Stimulated activated CD4-positive, alpha-beta T cell treated with anti-CD3 and anti-CD28 coated beads, TNF-alpha, amount 100 ng/mL, for 4 hours (primary cell): ENCODE results near the gene WWTR1.

Experiments used
- DNase-seq, 3 experiments: peaks; one replicate each; pipeline ENCODE4 v3.0.0-alpha.2; 2020; ENCODE audit warnings: low read depth in 3 of 3

WWTR1 gene

GRCh38 chr3:149655826-149656574, 1.8 kb downstream of the WWTR1 start:
- no peak for DNase-seq

DNA sequence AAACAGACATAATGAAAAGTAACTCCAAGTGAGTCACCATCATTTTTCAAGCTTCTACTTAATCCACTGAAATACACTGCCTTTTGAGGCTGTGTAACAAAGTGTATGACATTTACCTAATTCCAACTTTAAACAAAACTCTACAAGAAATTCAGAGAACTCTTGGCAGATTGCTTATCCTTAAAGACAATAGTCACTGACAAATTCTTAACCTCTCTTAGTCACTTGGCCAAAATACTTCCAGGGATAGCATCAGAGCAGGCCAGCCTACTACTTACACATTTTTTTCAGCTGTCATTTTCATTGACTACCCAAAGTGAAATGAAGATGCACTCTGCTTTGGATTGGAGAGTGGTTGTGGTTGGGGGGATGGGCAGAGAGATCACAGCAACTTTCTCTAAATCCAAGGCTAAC, 3.6 kb downstream of the WWTR1 start:
- no peak for DNase-seq

DNA sequence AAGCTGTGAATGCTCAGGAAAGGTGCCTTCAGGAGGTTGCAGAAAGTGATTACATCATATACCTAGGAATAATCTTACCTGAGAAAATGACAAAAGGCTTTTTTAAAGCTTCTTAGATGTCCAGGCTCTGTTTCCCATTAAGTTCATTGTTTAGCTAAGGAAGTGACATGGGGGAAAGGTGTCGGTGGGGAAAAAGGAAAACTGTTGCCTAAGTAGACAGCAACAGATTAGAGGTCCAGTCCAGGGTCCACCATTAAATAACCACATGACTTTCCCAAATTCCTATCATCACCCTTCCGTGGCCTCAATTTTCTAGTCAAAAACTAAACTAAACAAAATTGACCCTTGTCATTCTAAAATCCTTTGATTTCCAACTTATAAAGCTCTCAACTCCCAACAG, 4.3 kb downstream of the WWTR1 start:
- DNase-seq: no peak

GRCh38 chr3:149653136-149653535, 4.7 kb downstream of the WWTR1 start:
- DNase-seq: no peak

DNA sequence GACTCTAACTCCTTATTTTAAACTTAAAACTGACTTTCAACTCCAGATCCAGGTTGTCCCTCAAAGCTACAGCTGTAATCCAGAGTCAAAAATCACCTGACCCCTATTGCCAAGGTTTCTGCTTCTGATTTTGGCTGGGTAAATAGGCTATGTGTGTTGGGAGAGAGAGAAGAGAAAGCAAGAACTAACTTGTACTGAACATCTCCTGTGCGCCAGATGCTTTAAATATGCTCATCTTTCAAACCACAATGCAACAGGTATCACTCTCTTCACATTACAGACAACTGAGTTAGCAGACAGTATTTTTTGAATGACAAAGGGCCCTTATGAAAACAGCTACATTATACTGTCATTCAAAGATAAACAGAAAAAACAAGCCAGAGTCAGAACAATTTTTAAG, 7.0 kb downstream of the WWTR1 start:
- no peak for DNase-seq

DNA sequence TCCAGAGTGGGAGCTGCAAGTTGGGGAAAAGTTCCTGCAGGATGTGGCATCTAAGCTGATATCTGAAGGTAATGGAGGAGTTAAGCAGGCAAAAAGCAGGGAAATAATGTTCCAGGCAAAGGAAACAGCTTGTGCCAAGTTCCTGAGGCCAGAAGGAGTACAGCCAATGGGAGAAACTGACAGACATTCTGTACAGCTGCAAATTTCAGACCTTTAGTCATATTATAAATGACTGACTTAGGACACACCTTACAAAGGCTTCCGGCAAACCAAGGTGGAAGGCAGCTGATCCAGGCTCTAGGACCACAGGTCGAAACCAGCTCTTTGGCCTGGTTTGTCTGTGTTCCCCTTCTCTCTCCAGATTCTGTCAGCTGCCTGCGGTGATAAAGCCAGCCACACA, 9.3 kb downstream of the WWTR1 start:
- no peak for DNase-seq

- no peak for DNase-seq
Observed at GRCh38 chr3:149647812-149648211, 10.0 kb downstream of the WWTR1 start.

- DNase-seq: no peak
Observed at GRCh38 chr3:149647285-149647684, 10.5 kb downstream of the WWTR1 start.

GRCh38 chr3:149646181-149646766, 11.6 kb downstream of the WWTR1 start:
- no peak for DNase-seq

GRCh38 chr3:149643963-149644362, 13.9 kb downstream of the WWTR1 start:
- no peak for DNase-seq

DNA sequence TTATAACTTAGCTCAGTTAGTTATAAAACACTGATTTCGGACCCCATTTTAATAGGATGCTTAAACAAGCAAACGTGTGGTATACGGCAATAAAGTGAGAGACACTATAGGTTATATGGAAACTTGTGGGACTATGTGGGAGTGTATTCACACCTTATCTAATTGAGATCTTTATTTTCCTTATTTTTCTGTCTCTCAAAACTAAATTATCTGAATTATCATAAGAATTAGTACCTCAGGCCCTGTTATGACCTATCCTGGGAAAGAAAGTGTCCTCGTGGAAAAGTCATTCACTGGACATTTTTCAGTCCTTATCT, 14.4 kb downstream of the WWTR1 start:
- DNase-seq: no peak

GRCh38 chr3:149640976-149641728, 16.7 kb downstream of the WWTR1 start:
- no peak for DNase-seq

- no peak for DNase-seq
Observed at GRCh38 chr3:149639093-149639486, 18.7 kb downstream of the WWTR1 start.

- no peak for DNase-seq
Observed at GRCh38 chr3:149638228-149639092, 19.4 kb downstream of the WWTR1 start.

- no peak for DNase-seq
Observed at GRCh38 chr3:149635396-149635795, 22.4 kb downstream of the WWTR1 start.

- DNase-seq: no peak
Observed at GRCh38 chr3:149634573-149634972, 23.3 kb downstream of the WWTR1 start.

DNA sequence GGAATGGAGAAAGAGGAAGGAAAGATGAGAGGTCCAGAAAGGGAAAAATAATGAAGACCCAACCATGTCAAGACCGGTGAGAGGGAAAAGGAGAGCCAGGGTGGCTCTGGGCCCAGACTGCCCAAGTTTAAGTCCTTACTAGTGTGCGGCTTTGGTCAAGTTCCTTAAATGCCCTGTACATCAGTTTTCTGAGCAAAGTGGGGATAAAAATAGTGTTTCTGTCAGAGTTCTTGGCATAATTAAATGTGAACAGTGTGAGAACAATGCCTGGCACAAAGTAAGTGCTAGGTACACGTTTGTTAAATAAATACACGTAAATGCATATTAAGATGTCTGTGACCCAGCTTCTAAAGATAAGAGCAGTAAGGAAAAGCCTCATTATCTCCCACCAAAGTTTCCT, 23.8 kb downstream of the WWTR1 start:
- no peak for DNase-seq

- no peak for DNase-seq
Observed at GRCh38 chr3:149632225-149632624, 25.6 kb downstream of the WWTR1 start.

- DNase-seq: no peak
Observed at GRCh38 chr3:149630806-149631205, 27.0 kb downstream of the WWTR1 start.

DNA sequence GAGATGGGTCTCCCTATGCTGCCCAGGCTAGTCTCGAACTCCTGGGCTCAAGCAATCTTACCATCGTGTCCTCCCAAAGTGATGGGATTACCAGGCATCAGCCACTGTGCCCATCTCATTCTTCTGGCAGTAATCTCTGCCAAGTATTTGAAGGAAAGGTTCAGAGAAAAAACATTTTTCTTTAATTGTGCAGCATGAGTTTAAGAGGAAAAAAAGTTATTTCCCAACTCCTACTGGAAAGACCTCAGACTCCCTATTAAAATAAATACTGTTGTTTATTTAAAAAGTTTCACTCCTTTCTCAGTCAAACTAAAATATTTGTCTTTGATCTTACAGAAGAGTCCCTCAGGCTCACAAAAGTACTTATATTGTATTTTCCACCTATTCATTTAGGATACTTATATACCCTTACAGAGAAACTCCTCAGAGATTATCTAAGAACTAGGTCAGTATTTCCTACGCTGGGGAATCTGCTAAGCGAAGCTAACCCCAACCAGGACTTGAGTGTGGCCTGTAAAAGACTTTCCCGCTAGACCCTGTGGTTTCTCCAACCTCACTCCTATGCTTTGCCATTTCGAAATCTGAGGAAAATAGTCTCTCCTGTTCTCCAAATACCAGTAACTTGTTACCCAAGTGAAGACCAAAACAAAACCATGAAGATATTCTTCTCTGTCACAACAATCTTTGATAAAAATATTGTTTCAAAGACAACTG, 28.7 kb downstream of the WWTR1 start:
- DNase-seq: no peak

- no peak for DNase-seq
Observed at GRCh38 chr3:149626671-149627070, 31.2 kb downstream of the WWTR1 start.

- no peak for DNase-seq
Observed at GRCh38 chr3:149625795-149626194, 32.0 kb downstream of the WWTR1 start.
